ENCODE measurements around the gene AP3M1. TPM values are rescaled to one million over a fixed set of nuclear protein-coding genes. Genes with fewer than 3 reads are reported as not detected.

The AP3M1 gene
- total RNA-seq, 4 donors from 2014 or later, result 23.8 to 33.6 (median 26.5) TPM

- DNase-seq (ENCODE audit: low spot score) (no peak), ATAC-seq (ENCODE audit: low FRiP score) (no peak)
- no peak for TF ChIP-seq CTCF (IDR thresholded peaks at IDR 0.05)
Observed at GRCh38 chr10:74187237-74187636, 36.6 kb upstream of the AP3M1 start.

- no peak for ATAC-seq (ENCODE audit: low FRiP score)
- DNase-seq (ENCODE audit: low spot score), result no peak
- no peak for TF ChIP-seq CTCF (IDR thresholded peaks at IDR 0.05)
Observed at GRCh38 chr10:74186678-74187077, 36.0 kb upstream of the AP3M1 start.

GRCh38 chr10:74179111-74179710, 28.6 kb upstream of the AP3M1 start:
- DNase-seq (ENCODE audit: low spot score) (no peak), ATAC-seq (ENCODE audit: low FRiP score) (no peak)

GRCh38 chr10:74178042-74178791, 27.6 kb upstream of the AP3M1 start:
- TF ChIP-seq CTCF (IDR thresholded peaks at IDR 0.05), result no peak
- ATAC-seq (ENCODE audit: low FRiP score) (no peak), DNase-seq (ENCODE audit: low spot score) (no peak)

More at GRCh38 chr10:74179111-74179710, 28.6 kb upstream of the AP3M1 start:
- TF ChIP-seq CTCF (IDR thresholded peaks at IDR 0.05), result no peak

GRCh38 chr10:74177140-74177677, 26.6 kb upstream of the AP3M1 start:
- no peak for TF ChIP-seq CTCF (IDR thresholded peaks at IDR 0.05)
- DNase-seq (ENCODE audit: low spot score), result no peak
- peak; percentile 72 for ATAC-seq (ENCODE audit: low FRiP score)

- ATAC-seq (ENCODE audit: low FRiP score) (peak; percentile 98), DNase-seq (ENCODE audit: low spot score) (peak; percentile 83)
- no peak for TF ChIP-seq CTCF (IDR thresholded peaks at IDR 0.05)
Observed at GRCh38 chr10:74176380-74177139, 25.9 kb upstream of the AP3M1 start.

All from omental fat pad (tissue), 4 donors.